ENCODE results near the gene LYZL1.
"Not testable (repeated sequence)": the region's sequence is repeated elsewhere in the genome, so short reads cannot be mapped to it uniquely, and the experiment has no call there.

Gene LYZL1

DNA sequence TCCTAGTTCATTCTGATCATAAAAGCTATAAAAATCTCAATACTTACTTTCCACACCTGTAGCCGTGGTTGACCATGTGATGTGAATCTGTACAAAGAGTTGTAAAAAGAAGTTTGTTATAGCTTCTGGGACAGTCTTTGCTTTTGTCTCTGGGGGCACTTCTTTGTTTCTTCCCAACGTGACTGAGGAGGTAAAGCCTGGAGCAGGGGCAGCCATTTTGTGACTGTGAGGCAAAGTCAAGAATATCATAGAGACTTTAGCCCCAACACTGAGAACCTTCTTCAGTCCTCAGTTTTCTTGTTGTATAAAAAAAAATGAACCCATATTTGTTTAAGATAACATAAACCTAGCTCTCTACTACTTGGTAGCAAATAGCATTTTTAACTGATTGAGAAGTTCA, 29.4 kb upstream of the LYZL1 start:
- in situ Hi-C loops (cut with MboI; ENCODE audit: low sequenced_read_pairs): no loop called here

DNA sequence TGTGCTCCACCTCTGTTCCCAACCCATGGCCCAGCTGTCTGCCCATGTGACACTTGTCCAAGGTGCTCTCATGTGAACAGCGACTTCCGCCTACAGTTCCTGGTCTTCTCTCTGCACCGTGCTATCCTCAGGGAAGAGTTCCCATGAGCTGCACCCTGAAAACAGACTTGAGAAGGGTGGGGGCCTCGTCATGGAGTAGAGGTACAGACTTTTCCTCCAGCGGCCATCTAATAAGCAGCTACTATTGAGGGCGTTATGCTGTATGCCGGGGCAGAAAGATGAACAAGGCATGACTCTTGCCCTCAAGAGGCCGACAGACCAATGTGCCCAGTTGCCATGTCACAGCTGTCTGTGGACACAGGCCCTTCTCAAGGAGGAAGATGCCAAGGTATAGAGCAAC, 25.4 kb upstream of the LYZL1 start:
- in situ Hi-C loops (cut with MboI; ENCODE audit: low sequenced_read_pairs): no loop called here

DNA sequence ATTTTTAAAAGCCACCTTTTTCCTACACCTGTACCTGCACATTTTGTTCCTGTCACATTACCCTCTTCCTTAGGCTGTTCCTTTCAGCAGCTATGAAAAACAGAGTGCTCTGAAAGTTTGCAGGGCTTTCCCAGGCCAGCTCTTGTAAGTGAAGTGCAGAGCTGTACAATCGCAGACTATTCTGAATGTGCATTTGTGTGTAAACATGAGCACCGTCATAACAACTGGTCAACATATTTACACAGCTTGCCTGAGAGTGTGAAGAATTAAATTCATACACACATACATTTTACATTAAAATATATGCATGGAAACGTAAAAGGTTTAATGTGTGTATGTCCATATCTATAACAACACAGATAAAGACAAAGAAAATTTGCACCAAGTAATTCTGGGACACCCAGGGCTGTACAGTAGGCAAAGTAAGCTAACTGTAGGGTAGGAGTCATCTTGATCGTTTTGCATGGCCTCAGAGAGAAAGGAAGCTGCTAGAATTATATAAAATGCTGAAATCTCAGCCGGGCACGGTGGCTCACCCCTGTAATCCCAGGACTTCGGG, 23.6 kb upstream of the LYZL1 start:
- in situ Hi-C loops (cut with MboI; ENCODE audit: low sequenced_read_pairs): no loop called here

DNA sequence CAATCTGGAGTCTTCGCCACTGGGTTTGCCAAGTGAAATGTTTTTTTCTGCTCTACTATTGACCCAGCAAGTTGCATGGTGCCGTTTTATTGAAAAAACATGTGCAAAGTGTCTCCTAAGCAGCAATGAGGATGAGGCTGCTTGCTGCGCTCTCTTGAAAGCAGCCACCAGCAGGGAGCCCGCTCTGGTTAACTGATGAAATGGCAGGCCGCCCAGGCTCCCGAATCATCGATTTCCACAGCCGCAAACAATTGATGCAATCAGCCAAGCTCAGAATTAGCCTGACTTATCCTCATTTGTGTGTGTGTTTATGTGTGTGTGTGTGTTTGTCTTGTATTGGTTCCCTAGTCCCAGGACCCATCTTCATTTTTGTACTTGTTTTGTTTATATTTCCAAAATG, 22.2 kb upstream of the LYZL1 start:
- in situ Hi-C loops (cut with MboI; ENCODE audit: low sequenced_read_pairs): no loop called here

DNA sequence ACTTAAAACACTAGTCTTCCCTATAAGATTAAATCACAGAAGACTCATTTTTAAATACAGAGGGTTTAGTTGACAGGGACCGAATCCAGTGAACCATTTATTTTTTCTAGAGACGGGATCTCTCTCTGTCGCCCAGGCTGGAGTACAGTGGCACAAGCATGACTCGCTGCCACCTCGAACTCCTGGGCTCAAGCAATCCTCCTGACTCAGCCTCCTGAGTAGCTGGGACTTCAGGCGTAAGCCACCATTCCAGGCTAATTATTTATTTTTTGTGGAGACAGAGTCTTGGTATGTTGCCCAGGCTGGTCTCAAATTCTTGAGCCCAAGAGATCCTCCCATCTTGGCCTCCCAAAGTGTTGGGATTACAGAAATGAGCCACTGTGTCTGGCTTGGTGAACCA, 20.9 kb upstream of the LYZL1 start:
- in situ Hi-C loops (cut with MboI; ENCODE audit: low sequenced_read_pairs): no loop called here

DNA sequence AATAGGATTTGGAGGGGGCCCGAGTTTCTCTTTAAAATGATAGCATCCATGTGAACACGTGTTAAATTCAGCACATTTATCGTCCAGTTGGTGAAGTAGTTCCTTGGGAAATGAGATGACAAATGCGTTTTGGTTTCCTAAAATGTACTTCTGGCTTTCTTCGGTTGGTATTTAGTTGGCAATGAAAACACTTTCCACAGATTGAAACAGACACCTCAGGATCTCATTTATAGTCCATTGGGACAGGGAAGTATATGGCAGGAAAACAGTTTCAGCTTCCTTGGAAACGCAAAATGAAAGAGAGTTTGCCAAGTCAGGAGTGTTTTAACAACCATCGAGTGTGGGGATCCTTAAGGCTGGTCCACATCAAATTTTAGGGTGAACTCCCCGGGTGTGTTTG, 19.4 kb upstream of the LYZL1 start:
- in situ Hi-C loops (cut with MboI; ENCODE audit: low sequenced_read_pairs): no loop called here

DNA sequence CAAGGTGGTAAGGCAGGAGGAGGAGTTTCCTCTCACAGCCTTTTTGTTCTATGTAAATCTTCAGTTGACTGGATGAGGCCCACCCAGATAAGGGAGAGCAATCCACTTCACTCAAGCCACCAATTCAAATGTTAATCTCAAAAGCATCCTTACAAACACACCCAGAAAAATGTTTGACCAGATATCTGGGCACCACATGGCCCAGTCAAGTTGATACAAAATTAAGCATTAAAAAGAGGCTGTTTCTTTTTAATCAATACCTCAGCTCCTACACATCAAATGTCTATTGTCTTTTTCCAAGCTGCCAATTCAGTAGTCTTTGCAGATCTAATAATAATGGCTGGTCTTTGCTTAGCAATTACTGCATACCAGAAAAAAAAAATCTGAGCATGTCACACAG, 18.0 kb upstream of the LYZL1 start:
- in situ Hi-C loops (cut with MboI; ENCODE audit: low sequenced_read_pairs): no loop called here

DNA sequence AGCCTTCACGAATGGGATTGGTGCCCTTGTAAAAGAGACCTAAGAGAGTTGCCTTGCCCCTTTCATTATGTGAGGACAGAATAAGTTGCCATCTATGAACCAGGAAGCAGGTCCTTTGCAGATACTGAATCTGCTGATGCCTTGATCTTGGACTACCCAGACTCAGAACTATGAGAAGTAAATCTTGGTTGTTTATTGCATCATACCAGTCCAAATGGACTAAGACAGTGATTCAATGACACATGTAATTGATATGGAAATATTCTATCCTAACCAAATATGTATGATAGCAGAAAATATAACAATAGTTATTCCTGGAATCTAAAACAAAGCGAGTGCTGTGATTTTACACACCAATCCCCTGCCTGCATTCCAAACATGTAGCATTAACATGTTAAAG, 17.0 kb upstream of the LYZL1 start:
- in situ Hi-C loops (cut with MboI; ENCODE audit: low sequenced_read_pairs): no loop called here

DNA sequence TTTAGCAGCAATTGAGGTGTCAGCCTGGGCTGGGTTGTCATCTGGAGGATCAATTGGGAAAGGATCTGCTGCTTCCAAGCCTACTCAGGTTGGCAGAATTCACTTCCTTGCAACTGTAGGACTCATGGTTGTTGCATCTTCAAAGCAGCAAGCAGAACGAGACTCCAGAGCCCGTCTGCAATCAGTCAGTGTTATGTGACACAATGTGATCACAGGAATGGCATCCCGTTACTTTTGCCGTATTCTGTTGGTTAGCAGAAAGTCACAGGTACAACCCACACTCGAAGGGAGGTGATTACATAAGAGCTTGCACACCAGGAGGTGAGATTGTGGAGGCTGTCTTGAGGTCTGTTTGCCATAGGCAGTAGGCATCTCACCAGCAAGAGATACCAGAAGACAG, 15.4 kb upstream of the LYZL1 start:
- in situ Hi-C loops (cut with MboI; ENCODE audit: low sequenced_read_pairs): no loop called here

DNA sequence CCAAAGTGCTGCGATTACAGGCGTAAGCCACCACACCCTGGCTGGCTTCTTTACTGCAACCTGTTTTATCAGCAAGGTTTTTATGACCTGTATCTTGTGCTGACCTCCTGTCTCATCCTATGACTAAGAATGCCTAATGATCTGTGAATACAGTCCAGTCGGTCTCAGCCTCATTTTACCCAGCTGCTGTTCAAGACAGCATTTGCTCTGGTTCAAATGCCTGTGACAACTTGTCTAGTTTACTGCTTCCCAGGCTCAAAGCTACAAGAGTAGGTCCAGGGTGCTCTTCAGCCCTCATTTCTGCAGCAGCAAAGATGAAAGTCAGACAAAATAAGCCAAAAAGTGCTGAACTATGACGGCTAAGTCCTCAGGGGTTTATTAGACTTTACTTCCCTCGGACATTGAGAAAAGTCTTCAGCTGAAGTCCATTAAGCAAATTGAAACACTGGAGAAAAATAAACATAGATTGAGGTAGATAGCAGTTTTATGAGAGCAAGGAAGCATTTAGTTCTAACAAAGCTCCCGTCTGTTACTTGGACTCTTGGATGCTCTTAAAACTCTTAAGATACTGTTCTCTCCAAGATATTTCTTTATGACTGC, 12.5 kb upstream of the LYZL1 start:
- in situ Hi-C loops (cut with MboI; ENCODE audit: low sequenced_read_pairs): no loop called here

DNA sequence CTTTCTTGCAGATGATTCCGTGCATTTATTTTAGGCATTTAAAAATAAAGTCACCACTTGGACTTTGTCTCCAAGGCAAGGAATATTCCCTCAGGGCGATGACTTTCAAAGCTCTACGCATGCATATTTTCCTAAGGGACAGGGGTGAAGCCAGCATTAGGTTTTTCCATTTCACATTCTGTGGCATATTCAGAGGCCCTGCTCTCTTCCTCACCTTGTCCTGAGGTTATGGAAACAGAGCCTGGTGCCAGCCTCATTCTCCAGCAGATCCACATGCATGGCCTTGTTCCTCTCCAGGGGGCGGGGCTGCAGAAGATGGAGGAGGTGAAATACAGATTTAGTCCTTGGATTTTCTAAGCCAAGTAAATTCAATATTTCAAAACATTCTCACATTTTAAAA, 11.6 kb upstream of the LYZL1 start:
- in situ Hi-C loops (cut with MboI; ENCODE audit: low sequenced_read_pairs): no loop called here

DNA sequence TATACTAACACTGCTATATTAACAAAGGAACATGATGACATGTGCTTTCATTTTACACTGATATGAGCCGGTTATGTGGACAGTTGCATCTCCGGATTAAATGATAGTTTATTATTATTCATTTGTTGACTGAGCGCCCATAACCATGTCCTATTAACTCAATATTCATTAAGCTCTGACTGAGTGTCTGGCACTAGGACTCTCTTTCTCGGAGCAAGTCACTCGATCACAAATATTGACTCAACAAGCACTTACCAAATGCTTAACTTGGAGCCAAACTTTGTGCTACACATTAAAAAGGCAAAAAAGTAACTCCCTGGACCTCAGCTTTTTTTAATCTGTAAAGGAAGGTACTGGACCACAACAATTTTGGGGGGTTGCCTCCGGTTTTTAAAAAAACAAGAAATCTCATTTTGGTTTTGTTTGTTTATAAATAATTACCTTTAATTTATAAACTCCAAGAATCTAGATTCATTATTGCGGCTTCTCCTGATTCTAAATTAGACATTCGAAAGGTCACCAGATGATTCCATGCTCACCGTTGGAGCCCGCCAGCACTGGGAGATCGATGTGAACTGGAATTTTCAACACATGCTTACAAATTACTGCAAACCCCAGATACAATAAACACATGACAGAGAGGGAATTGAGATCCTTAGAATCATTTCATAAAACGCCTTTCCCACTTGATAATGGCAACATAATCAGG, 8.9 kb upstream of the LYZL1 start:
- in situ Hi-C loops (cut with MboI; ENCODE audit: low sequenced_read_pairs): no loop called here

DNA sequence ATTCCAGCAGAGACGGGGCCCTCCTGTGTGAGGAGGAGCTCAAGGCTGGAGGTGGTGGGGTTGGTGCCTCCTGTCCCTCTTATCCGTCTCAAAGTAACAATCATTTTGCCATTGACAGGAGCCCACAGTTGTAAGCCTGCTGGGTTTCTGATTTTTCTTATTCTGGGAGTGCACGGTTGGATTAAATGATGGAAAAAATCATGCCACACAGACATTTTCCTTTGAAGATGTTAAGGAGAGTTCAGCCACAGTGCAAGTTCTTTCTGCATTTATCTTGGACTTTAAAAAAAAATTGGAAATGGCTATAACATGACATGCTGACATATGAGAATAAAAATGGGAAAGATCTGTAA, 8.4 kb upstream of the LYZL1 start:
- in situ Hi-C loops (cut with MboI; ENCODE audit: low sequenced_read_pairs): no loop called here

DNA sequence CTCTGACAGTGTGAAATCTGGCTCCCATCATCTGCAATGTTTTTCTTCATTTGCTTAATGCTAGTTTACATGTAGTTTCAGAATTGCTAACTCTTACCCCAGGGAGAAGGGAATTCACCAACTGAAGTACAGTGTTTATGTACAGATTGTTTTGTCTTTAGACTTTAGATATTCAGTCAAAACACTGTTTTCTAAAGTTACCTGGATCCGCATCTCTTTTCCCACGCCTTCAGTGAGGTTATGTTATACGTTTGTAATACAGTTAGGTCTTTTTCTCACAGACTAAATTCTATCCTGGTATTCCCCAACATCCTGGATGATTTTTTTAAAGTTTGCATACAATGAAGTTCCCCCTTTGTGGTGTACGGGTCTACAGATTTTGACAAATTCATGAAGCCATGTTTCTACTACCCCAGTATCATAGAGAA, 3.2 kb upstream of the LYZL1 start:
- in situ Hi-C loops (cut with MboI; ENCODE audit: low sequenced_read_pairs): no loop called here

DNA sequence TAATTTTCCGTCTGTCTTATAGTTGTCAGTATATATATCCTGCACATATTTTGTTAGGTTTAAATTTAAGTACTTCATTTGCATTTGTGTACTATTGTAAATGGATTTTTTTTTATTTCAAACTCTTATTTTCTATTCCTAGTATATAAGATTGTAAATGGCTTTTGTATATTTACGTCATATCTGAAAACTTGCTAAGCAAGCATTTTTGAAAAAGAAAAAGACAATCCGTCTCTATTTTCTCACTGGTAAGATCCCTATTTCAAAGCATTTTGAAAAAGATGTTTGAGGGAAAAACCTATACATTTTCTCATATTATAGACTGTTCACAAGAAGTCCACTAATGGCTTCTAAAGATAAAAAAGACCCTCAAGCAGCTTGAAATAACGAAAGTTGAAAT, 1.2 kb upstream of the LYZL1 start:
- in situ Hi-C loops (cut with MboI; ENCODE audit: low sequenced_read_pairs): no loop called here

DNA sequence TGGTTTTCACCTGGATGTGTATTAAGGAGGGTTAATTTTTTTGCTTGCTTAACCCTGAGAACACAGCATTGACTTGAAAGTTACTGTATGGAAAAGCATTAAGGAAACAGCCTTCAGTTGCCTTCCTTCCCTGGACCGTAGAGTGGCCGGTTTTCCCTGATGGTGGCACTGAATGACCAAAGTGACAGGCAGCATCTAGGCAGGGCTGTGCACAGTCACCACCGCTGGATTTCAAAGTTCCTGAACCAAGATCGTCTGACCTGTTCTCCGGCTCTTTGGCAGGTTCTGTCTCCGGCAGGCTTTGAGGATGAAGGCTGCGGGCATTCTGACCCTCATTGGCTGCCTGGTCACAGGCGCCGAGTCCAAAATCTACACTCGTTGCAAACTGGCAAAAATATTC, 2.7 kb downstream of the LYZL1 start:
- in situ Hi-C loops (cut with MboI; ENCODE audit: low sequenced_read_pairs): not testable (repeated sequence)

DNA sequence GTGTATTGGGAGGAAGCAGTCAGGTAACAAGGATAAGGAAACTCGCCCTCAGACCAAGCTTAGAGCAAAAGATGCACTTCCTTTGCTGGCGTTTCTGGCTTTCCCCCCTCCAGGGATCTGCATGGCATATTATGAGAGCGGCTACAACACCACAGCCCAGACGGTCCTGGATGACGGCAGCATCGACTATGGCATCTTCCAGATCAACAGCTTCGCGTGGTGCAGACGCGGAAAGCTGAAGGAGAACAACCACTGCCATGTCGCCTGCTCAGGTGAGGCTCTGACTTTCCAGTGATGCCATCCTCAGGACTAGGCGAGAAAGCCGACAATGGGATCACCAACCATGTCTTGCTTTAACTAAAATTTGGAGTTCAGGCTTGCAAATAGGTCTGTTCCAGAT, 3.5 kb downstream of the LYZL1 start:
- in situ Hi-C loops (cut with MboI; ENCODE audit: low sequenced_read_pairs): not testable (repeated sequence)

DNA sequence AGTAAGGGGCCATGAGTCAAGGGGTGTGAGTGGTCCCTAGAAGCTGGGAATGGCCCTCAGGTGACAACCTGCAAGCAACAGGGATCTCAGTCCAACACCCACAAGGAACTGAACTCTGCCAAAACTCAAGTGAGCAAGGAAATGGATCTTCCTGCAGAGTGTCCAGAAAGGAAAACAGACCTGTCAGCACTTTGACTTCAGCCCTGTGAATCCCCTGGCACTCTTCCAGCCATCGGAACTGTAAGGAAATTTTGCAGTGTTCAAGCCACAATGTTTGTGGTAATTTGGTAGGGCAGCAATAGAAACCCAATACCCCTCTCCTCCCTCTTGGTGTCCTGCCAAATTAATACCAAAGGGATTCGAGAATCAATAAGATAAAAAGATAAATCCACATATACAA, 6.9 kb downstream of the LYZL1 start:
- in situ Hi-C loops (cut with MboI; ENCODE audit: low sequenced_read_pairs): no loop called here

DNA sequence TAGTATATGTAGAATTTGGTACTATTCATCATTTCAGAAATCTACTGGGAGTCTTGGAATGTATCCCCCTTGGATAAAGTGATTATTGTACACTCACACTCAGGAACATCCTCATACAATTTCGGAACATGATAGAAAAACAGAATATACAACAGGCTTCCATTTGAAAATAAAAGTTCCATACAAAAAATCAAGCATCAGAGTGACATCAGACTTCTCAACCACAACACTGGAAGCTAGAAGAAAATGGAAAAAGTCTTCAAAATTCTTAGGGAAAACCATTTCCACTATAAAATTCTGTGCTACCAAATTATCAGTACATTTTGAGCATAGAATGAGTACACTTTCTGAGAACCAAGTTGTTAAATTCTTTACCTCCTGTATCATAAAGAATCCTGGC, 8.8 kb downstream of the LYZL1 start:
- in situ Hi-C loops (cut with MboI; ENCODE audit: low sequenced_read_pairs): no loop called here

DNA sequence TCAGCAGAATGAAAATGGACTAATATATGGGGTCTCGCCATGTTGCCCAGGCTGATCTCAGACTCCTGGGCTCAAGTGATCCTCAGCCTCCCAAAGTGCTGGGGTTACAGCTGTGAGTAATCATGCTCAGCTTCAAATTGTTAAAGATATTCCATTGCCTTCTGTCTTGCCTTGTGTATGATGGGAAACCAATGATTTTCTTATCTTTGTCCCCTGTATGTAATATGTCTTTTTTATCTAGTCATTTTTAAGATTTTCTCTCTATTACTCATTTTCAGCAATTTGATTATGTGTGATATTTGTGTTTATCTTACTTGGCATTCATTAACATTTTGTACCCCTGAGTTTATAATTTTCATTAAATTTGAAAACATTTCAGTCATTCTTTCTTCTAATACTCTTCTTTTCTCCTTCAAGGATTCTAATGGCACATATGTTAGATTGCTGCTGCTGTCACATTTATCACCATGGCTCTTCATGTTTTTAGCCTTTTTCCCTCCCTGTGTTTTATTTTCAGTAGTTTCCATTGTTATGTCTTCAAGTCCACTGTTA, 12.6 kb downstream of the LYZL1 start:
- in situ Hi-C loops (cut with MboI; ENCODE audit: low sequenced_read_pairs): loop anchor here (25.0 kb wide), 1 partner anchor 639 kb away; no protein-coding TSS in a partner anchor

DNA sequence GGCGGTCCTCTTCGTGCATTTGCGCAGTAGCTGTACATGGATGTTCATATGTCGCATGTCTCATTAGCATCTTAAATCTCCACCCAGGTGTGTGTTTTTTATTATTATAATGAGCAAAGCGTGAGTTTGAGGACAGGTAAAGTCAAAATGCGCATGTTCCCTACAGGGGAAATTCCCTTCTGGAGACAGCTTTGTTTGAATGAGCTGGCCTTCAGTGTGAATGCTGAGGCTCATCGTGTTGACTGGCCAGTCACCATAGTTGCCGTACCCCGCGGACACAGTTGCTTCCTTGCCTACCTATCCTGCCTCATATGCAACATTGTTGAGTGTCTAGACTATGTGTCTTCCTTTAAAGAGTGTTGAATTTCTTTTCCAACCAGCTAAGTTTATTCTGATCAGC, 13.6 kb downstream of the LYZL1 start:
- in situ Hi-C loops (cut with MboI; ENCODE audit: low sequenced_read_pairs): loop anchor here (25.0 kb wide), 1 partner anchor 640 kb away; no protein-coding TSS in a partner anchor

DNA sequence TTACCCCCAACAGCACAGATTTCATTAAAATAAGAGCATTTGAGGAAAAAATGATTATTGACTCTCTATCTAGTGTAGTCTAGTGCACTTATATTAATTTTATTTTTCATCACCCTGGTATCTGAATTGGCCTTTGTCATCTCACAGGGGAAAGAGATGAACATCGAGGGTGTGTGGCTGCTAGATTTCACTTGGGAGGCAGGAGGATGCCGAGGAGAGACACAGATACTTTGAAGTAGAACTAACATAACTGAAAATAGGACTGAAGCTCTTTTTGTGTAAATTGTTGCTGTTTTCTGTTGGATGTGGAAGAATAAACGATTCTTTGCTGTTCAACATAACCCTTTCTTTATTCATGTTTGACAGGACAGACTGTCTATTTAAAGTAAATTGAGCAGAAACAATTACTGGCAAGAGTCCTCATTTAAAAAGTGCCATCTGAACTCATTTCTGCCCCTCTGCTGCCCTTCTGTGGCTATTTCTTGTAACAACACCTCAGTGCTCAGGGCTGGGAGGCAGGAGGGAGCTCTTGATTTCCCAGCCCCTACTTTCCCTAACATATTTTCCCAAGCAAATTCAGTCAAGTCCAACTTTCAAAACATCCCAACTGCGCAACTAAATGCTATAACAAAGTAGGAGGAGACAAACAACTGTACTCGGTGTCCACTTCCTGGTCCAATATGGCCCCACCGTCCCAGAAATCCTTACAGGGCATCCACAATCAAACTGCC, 15.6 kb downstream of the LYZL1 start:
- in situ Hi-C loops (cut with MboI; ENCODE audit: low sequenced_read_pairs): loop anchor here (25.0 kb wide), 1 partner anchor 642 kb away; no protein-coding TSS in a partner anchor
